GM12874 (cell line): ENCODE data around the gene B4GAT1.

ENCODE experiments used
- CTCF ChIP-seq: IDR thresholded peaks from 2 replicates; pipeline ENCODE4 v1.5.1; 2011; ENCODE audit warnings: low read depth, mild to moderate bottlenecking, control low read depth, low read length, moderate library complexity; ENCODE audit not compliant: insufficient read depth

B4GAT1 gene

GRCh38 chr11:66365166-66365565 is 17.7 kb upstream of the B4GAT1 start:
- TF ChIP-seq CTCF, result no peak

GRCh38 chr11:66363805-66364535 is 16.5 kb upstream of the B4GAT1 start:
- peak; percentile 95 for TF ChIP-seq CTCF

- TF ChIP-seq CTCF, result no peak
Measured at GRCh38 chr11:66363187-66363601, 15.8 kb upstream of the B4GAT1 start.

GRCh38 chr11:66362481-66363147 is 15.2 kb upstream of the B4GAT1 start:
- TF ChIP-seq CTCF, result no peak

- TF ChIP-seq CTCF, result no peak
Measured at GRCh38 chr11:66361502-66361941, 14.1 kb upstream of the B4GAT1 start.

- TF ChIP-seq CTCF, result no peak
Measured at GRCh38 chr11:66360406-66361073, 13.1 kb upstream of the B4GAT1 start.

- no peak for TF ChIP-seq CTCF
Measured at GRCh38 chr11:66359662-66360087, 12.2 kb upstream of the B4GAT1 start.
